UCSD-AML1 (cell line): ENCODE data around the gene ABLIM2.
"Not testable (repeated sequence)": the region's sequence is repeated elsewhere in the genome, so short reads cannot be mapped to it uniquely, and the experiment has no call there.

ENCODE experiments used
- DNase-seq: peaks from one replicate; lab custom pipeline; 2025; ENCODE audit not compliant: unreplicated experiment; lab: John Stamatoyannopoulos, UW

Gene ABLIM2

GRCh38 chr4:7918187-7918586 is 240.4 kb downstream of the ABLIM2 start:
- not testable (repeated sequence) for DNase-seq

DNA sequence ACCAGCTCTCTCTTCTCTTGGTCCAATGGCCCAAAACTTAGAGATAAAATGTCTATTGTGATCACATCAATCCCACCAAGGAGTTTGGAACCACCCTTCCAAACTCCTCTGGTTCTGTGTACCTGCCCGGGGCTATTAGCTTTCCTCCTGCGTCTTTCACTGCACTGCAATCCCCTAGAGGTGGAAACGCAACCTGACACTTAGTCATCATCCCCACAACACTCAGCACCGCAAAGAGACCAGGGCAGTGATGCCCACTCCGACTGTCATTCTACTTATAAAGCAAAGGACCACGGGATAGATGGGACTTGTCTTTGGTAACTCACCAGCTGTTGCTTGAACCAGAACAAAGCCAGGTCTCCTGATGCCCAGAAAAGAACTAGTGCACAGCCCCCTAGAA is 240.9 kb downstream of the ABLIM2 start:
- DNase-seq = no peak

- no peak for DNase-seq
Measured at GRCh38 chr4:7915875-7916242, 242.8 kb downstream of the ABLIM2 start.
